GM23338 (cell line): ENCODE data around the gene CFAP53. TPM values are rescaled to one million over a fixed set of nuclear protein-coding genes. Genes with fewer than 3 reads are reported as not detected.

ENCODE experiments used
- ATAC-seq: fragments of 200-7000 bp; cut with Tn5 transposase; 3 replicates; pipeline ENCODE4 v1.9.1; 2020
- DNase-seq: peaks from one replicate; pipeline ENCODE4 v3.0.0-alpha.2; 2015; ENCODE audit warnings: low spot score
- H2AFZ ChIP-seq: fragments of 200-600 bp; sonication (generic); 2 replicates; pipeline ENCODE4 v1.8.0; 2016; ENCODE audit warnings: antibody characterized with exemption, mild to moderate bottlenecking, moderate library complexity
- H3F3A ChIP-seq: fragments of 200-600 bp; sonication (generic); replicated peaks from 2 replicates; pipeline ENCODE4 v1.8.0; 2017; ENCODE audit warnings: antibody characterized with exemption, mixed run types, low read depth
- H3K27ac ChIP-seq: fragments of 200-600 bp; sonication (generic); 2 replicates; pipeline ENCODE4 v1.6.1; 2016; ENCODE audit warnings: low read depth
- H3K27me3 ChIP-seq: fragments of 200-600 bp; sonication (generic); 2 replicates; pipeline ENCODE4 v1.8.0; 2016; ENCODE audit warnings: mild to moderate bottlenecking, mixed run types, moderate library complexity; ENCODE audit not compliant: insufficient read depth
- H3K36me3 ChIP-seq: fragments of 200-600 bp; sonication (generic); 2 replicates; pipeline ENCODE4 v1.8.0; 2016; ENCODE audit warnings: mild to moderate bottlenecking; ENCODE audit not compliant: insufficient read depth
- H3K4me1 ChIP-seq: fragments of 200-600 bp; sonication (generic); 2 replicates; pipeline ENCODE4 v1.8.0; 2016; ENCODE audit warnings: mild to moderate bottlenecking, moderate library complexity; ENCODE audit not compliant: insufficient read depth
- H3K4me2 ChIP-seq: fragments of 200-600 bp; sonication (generic); 2 replicates; pipeline ENCODE4 v1.7.1; 2017; ENCODE audit warnings: mixed run types
- H3K4me3 ChIP-seq: fragments of 200-600 bp; sonication (generic); 2 replicates; pipeline ENCODE4 v1.6.1; 2016; ENCODE audit warnings: mixed run types
- H3K79me2 ChIP-seq: fragments of 200-600 bp; sonication (generic); replicated peaks from 2 replicates; pipeline ENCODE4 v1.8.0; 2017; ENCODE audit warnings: mild to moderate bottlenecking; ENCODE audit not compliant: insufficient read depth
- H3K9me2 ChIP-seq: fragments of 200-600 bp; sonication (generic); 2 replicates; pipeline ENCODE4 v1.8.0; 2017; ENCODE audit not compliant: insufficient read depth
- H4K20me1 ChIP-seq: fragments of 200-600 bp; sonication (generic); replicated peaks from 2 replicates; pipeline ENCODE4 v1.8.0; 2017; ENCODE audit warnings: mild to moderate bottlenecking; ENCODE audit not compliant: insufficient read depth
- H3K27ac Mint-ChIP-seq: 2 replicates; pipeline ENCODE4 v1.8.0; 2020; ENCODE audit warnings: inconsistent platforms, mild to moderate bottlenecking, moderate library complexity, mixed read lengths
- H3K27me3 Mint-ChIP-seq: 3 replicates; pipeline ENCODE4 v1.8.0; 2022; ENCODE audit warnings: low read depth, mild to moderate bottlenecking, moderate library complexity, mixed read lengths, inconsistent platforms; ENCODE audit not compliant: insufficient read depth, poor library complexity
- H3K36me3 Mint-ChIP-seq: 3 replicates; pipeline ENCODE4 v1.8.0; 2021; ENCODE audit warnings: low read depth, mild to moderate bottlenecking, inconsistent platforms, moderate library complexity, mixed read lengths
- H3K4me1 Mint-ChIP-seq: 3 replicates; pipeline ENCODE4 v1.8.0; 2020; ENCODE audit warnings: mild to moderate bottlenecking, inconsistent platforms, mixed read lengths
- H3K4me3 Mint-ChIP-seq: 3 replicates; pipeline ENCODE4 v1.8.0; 2021; ENCODE audit warnings: moderate library complexity, mild to moderate bottlenecking, inconsistent platforms, mixed read lengths
- H3K9me3 Mint-ChIP-seq: 3 replicates; pipeline ENCODE4 v1.8.0; 2020; ENCODE audit warnings: moderate library complexity, mild to moderate bottlenecking, inconsistent platforms, mixed read lengths
- CREB1 ChIP-seq: fragments of 250-450 bp; sonication (Bioruptor Pico); IDR thresholded peaks from 2 replicates; pipeline ENCODE4 v1.5.0; 2020; ENCODE audit warnings: low read depth, mild to moderate bottlenecking, moderate library complexity
- ETS1 ChIP-seq: IDR thresholded peaks from 2 replicates; pipeline ENCODE4 v1.6.1; 2016; ENCODE audit warnings: antibody characterized with exemption
- EZH2 ChIP-seq: fragments of 200-600 bp; sonication (generic); IDR thresholded peaks from one replicate; pipeline ENCODE4 v1.8.0; 2017; ENCODE audit warnings: antibody characterized with exemption, mild to moderate bottlenecking, low read depth; ENCODE audit not compliant: unreplicated experiment
- EZH2phosphoT487 ChIP-seq: fragments of 200-600 bp; sonication (generic); IDR thresholded peaks from one replicate; pipeline ENCODE4 v1.8.1; 2018; ENCODE audit warnings: antibody characterized with exemption; ENCODE audit not compliant: unreplicated experiment
- JUNB ChIP-seq: IDR thresholded peaks from one replicate; pipeline ENCODE4 v1.6.1; 2016; ENCODE audit warnings: antibody characterized with exemption; ENCODE audit not compliant: unreplicated experiment
- NANOG ChIP-seq: IDR thresholded peaks from 2 replicates; pipeline ENCODE4 v1.6.1; 2016; ENCODE audit warnings: antibody characterized with exemption, borderline replicate concordance
- POLR2AphosphoS5 ChIP-seq: IDR thresholded peaks from 2 replicates; pipeline ENCODE4 v1.6.1; 2016; ENCODE audit warnings: antibody characterized with exemption, low read depth
- STAT1 ChIP-seq: IDR thresholded peaks from one replicate; pipeline ENCODE4 v1.6.1; 2016; ENCODE audit warnings: antibody characterized with exemption; ENCODE audit not compliant: unreplicated experiment
- ZNF114 ChIP-seq: fragments of 250-450 bp; sonication (Bioruptor Pico); IDR thresholded peaks from 2 replicates; pipeline ENCODE4 v1.5.0; 2020; ENCODE audit warnings: mild to moderate bottlenecking, moderate library complexity
- ZNF331 ChIP-seq: fragments of 250-450 bp; sonication (Bioruptor Pico); IDR thresholded peaks from 2 replicates; pipeline ENCODE4 v1.5.0; 2020; ENCODE audit warnings: low read depth, mild to moderate bottlenecking, moderate library complexity
- ZNF462 ChIP-seq: fragments of 250-450 bp; sonication (Bioruptor Pico); IDR thresholded peaks from 2 replicates; pipeline ENCODE4 v1.5.0; 2020; ENCODE audit warnings: mild to moderate bottlenecking, moderate library complexity
- polyA plus RNA-seq: library from polyadenylated mRNA; unstranded; fragments of >200 nt; fragmentation: Nextera tagmentation; extraction: Ambion mirVana; gene quantifications from 2 replicates; pipeline ENCODE4 v1.2.1, GENCODE V29; 2016
- total RNA-seq: library from RNA; depleted of rRNA; stranded (reverse); fragments of >200 nt; shearing (Covaris generic); gene quantifications from 2 replicates; pipeline ENCODE4 v1.2.3, GENCODE V29; 2014
- TF ChIP-seq, protein P1 (sequence below): IDR thresholded peaks from one replicate; pipeline ENCODE4 v1.6.1; 2018; ENCODE audit warnings: antibody characterized with exemption; ENCODE audit not compliant: unreplicated experiment
- TF ChIP-seq, protein P2 (sequence below), 2 experiments: fragments of 200-600 bp in 1 of 2; sonication (generic) in 1 of 2; conservative IDR thresholded peaks; 2 replicates each; pipeline versions ENCODE4 v1.5.1 to v1.6.1; 2016 to 2017; ENCODE audit warnings: antibody characterized with exemption in 2 of 2, low read depth in 2 of 2, mild to moderate bottlenecking in 2 of 2, moderate library complexity in 1 of 2

The CFAP53 gene
- total and polyA plus RNA-seq, 2 experiments from 2014 or later = 0.71 TPM; not detected in 1

DNA sequence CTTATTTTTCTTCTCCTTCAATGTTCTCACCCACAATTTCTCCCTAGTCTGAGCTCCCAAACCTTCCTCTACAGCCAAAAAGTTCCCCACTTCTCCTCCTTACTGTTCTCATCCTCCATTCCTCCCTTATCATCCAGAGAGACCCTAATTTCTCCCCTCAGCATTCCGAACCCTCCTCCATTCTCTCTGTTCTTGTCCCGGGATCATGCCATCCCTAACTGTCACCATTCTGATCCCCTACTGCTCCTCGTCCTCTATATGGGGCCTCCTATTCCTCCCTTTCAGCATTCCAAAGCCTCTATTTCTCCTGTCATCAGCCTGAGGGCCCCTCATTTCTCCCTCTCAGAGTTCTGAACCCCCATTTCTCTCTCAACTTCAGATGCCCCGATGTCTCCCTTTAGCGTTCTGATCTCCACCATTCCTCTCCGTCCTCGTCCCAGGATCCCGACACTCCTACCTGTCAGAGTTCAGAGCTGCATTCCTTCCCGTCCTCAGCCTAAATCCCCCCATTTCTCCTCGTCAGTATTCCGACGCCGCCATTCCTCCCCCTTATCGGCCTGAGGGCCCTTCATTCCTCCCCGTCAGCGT is 14.5 kb upstream of the CFAP53 start:
- Histone ChIP-seq H3K79me2 (peaks cover 25% of the 10 kb centered on the region), H3K27me3 (no peaks in the 10 kb centered on the region), H3K9me2 (no peaks in the 10 kb centered on the region), H2AFZ (peak overlapping the region; percentile 95), H3K36me3 (peaks cover 8% of the 10 kb centered on the region; the same call in 1 of the 2 replicates), H3K4me1 (peaks cover 6% of the 10 kb centered on the region; the same call in 1 of the 2 replicates), H3K4me3 (peak overlapping the region; percentile 96), H4K20me1 (no peaks in the 10 kb centered on the region; the same call in 1 of the 2 replicates), H3F3A (no peaks in the 10 kb centered on the region; the same call in 1 of the 2 replicates), H3K27ac (peak overlapping the region; percentile 60), H3K4me2 (peak overlapping the region; percentile 96)
- TF ChIP-seq ETS1 (no peak), JUNB (no peak), ZNF114 (CRISPR knock-in tag) (no peak), ZNF462 (no peak), ZNF331 (CRISPR knock-in tag) (no peak), NANOG (no peak), EZH2phosphoT487 (no peak), POLR2AphosphoS5 (no peak), EZH2 (no peak), STAT1 (no peak), CREB1 (no peak)
- TF ChIP-seq, protein P1, sequence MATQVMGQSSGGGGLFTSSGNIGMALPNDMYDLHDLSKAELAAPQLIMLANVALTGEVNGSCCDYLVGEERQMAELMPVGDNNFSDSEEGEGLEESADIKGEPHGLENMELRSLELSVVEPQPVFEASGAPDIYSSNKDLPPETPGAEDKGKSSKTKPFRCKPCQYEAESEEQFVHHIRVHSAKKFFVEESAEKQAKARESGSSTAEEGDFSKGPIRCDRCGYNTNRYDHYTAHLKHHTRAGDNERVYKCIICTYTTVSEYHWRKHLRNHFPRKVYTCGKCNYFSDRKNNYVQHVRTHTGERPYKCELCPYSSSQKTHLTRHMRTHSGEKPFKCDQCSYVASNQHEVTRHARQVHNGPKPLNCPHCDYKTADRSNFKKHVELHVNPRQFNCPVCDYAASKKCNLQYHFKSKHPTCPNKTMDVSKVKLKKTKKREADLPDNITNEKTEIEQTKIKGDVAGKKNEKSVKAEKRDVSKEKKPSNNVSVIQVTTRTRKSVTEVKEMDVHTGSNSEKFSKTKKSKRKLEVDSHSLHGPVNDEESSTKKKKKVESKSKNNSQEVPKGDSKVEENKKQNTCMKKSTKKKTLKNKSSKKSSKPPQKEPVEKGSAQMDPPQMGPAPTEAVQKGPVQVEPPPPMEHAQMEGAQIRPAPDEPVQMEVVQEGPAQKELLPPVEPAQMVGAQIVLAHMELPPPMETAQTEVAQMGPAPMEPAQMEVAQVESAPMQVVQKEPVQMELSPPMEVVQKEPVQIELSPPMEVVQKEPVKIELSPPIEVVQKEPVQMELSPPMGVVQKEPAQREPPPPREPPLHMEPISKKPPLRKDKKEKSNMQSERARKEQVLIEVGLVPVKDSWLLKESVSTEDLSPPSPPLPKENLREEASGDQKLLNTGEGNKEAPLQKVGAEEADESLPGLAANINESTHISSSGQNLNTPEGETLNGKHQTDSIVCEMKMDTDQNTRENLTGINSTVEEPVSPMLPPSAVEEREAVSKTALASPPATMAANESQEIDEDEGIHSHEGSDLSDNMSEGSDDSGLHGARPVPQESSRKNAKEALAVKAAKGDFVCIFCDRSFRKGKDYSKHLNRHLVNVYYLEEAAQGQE = no peak
- TF ChIP-seq, protein P2, sequence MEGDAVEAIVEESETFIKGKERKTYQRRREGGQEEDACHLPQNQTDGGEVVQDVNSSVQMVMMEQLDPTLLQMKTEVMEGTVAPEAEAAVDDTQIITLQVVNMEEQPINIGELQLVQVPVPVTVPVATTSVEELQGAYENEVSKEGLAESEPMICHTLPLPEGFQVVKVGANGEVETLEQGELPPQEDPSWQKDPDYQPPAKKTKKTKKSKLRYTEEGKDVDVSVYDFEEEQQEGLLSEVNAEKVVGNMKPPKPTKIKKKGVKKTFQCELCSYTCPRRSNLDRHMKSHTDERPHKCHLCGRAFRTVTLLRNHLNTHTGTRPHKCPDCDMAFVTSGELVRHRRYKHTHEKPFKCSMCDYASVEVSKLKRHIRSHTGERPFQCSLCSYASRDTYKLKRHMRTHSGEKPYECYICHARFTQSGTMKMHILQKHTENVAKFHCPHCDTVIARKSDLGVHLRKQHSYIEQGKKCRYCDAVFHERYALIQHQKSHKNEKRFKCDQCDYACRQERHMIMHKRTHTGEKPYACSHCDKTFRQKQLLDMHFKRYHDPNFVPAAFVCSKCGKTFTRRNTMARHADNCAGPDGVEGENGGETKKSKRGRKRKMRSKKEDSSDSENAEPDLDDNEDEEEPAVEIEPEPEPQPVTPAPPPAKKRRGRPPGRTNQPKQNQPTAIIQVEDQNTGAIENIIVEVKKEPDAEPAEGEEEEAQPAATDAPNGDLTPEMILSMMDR (conservative IDR thresholded peaks at IDR 0.05; ENCODE audit: low read depth in 2 of 2) = no peak
- DNase-seq = no peak
- Mint-ChIP-seq H3K27me3 (peaks cover 10% of the 10 kb centered on the region), H3K36me3 (peaks cover 50% of the 10 kb centered on the region), H3K27ac (peak overlapping the region; percentile 90), H3K4me3 (peak overlapping the region; percentile 91), H3K9me3 (no peaks in the 10 kb centered on the region), H3K4me1 (peaks cover 10% of the 10 kb centered on the region)
- no peak for ATAC-seq
